Fibroblast of pulmonary artery (primary cell): ENCODE results near the gene ELMOD3.

Experiments
- DNase-seq: peaks from one replicate; pipeline ENCODE4 v3.0.0-alpha.2; 2010; ENCODE audit warnings: low read depth
- H3K4me3 ChIP-seq: replicated peaks from 2 replicates; pipeline ENCODE4 v1.5.1; 2011; ENCODE audit warnings: low read depth, mild to moderate bottlenecking, control low read depth, low read length, moderate library complexity
- TF ChIP-seq, protein P1 (sequence below): IDR thresholded peaks from 2 replicates; pipeline ENCODE4 v1.5.1; 2011; ENCODE audit warnings: mild to moderate bottlenecking, control low read depth, low read length, inconsistent platforms; ENCODE audit errors: missing control alignments

ELMOD3 gene

DNA sequence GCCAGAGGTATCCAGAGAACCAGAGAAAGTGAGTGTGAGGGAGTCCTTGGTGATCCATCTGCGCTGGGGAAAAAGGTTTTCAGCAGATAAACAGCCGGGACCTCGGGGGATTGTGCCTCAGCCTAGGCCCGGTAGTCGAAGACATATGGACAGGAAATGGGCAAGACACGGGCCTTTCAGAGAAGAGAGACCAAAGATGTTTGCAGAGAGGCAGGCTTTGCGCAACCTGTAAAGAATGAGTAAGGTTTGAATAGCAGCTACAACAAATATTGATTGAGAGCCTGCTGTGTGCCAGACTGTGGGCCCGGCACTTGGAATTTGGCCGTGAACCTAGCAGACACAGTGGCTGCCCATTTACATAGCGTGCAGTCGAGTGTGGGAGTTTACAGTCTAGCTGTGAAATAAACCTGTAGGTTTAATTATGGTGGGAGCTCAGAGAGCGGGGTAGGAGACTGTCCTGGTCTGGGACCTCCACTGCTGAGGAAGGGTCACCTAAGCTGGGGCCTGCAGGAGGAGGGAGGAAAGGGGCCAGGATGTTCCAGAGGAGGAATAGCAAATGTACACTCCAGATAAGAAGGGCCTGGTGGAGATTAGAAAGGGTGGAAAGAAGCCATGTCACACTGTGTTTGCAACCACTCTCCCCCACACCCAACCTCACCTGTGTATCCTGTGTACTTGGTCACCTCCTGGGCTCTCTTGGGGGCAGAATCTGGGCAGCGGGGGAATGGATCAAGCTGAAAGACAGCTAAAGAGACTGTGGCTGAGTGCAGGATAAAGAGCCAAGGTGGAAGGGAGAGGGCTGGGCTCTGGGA lies 66.9 kb downstream of the ELMOD3 start:
- DNase-seq: peak; percentile 60
- H3K4me3 ChIP-seq: no peak overlapping the region
- TF ChIP-seq, protein P1, sequence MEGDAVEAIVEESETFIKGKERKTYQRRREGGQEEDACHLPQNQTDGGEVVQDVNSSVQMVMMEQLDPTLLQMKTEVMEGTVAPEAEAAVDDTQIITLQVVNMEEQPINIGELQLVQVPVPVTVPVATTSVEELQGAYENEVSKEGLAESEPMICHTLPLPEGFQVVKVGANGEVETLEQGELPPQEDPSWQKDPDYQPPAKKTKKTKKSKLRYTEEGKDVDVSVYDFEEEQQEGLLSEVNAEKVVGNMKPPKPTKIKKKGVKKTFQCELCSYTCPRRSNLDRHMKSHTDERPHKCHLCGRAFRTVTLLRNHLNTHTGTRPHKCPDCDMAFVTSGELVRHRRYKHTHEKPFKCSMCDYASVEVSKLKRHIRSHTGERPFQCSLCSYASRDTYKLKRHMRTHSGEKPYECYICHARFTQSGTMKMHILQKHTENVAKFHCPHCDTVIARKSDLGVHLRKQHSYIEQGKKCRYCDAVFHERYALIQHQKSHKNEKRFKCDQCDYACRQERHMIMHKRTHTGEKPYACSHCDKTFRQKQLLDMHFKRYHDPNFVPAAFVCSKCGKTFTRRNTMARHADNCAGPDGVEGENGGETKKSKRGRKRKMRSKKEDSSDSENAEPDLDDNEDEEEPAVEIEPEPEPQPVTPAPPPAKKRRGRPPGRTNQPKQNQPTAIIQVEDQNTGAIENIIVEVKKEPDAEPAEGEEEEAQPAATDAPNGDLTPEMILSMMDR: no peak

DNA sequence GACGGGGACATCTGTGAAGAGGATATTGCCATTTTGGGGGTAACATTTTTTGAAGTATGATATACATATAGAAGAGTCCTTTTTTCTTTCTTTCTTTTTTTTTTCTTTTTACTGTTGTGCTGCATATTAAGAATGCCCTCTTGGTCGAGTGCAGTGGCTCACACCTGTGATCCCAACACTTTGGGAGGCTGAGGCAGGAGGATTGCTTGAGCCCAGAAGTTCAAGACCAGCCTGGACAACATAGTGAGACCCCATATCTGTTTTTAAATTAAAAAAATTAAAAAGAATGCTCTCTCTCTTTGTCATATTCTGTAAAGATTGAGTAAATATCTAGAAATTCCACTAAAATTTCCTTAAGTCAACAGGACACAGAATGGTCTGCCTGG lies 67.5 kb downstream of the ELMOD3 start:
- no peak overlapping the region for H3K4me3 ChIP-seq
- no peak for DNase-seq
- TF ChIP-seq, protein P1: no peak

DNA sequence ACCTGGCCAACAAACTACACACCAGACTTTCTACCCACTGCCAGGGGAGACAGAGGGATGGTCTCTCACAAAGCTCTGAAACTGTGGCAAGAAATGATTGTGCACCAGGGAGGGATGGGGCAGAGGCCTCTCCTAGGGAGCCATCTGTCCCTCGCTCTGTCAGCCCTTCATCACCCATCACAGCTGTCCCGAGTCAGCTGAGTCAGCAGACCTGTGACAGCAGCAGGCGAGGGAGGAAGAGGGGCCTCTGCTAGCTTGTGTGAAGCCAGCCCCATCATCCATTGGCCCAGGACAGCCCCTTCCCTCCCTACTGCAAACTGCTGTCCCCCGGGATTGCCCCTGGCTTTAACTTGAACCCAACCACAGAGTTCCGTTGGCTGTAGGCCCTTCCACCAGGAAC lies 69.0 kb downstream of the ELMOD3 start:
- no peak overlapping the region for H3K4me3 ChIP-seq
- TF ChIP-seq, protein P1: no peak
- DNase-seq: no peak

DNA sequence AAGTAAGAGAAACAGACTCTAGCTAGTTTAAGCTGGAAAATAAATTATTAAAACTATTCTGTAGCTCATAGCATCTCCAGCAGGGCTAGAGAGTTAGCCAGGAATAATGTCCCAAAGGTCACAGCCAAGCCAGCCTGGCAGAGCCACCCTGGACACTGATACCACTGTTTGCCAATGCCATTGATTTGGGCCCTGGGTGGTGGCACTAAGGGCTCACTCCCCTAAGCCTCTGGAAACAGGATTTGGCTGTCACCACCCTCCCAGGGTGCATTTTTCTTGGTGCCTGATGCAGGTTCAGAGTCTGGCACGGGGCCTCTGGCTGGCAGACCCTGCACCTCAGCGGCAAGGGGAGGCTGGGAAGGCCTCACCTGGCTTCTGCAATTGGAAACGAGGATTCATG lies 71.0 kb downstream of the ELMOD3 start:
- H3K4me3 ChIP-seq: no peak overlapping the region
- DNase-seq: no peak
- TF ChIP-seq, protein P1: no peak

DNA sequence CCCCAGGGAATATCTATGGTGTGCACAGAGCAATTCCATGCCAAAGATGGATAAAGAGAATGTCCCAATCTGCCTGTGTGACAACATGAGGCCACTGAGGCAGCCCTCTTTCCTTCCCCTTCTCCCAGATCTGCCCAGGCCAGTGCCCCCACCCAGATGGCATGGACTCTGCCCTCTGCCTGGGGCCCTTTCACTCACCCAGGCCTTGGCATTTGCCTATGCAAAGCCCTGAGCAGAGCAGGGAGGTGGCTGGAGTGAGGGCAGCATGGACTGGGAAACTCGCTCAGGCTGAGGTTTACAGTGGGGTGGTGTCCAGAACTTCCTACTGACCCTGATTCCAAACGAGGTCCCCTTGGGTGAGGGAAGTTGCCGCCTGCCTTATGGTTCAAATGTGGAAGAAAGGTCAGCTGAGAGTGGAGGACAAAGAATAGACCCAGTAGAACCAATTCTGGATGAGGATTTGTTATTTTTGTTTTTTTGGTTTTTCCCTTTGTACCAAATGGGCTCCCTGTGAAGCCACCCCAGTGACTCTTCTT lies 72.8 kb downstream of the ELMOD3 start:
- DNase-seq: no peak
- TF ChIP-seq, protein P1: no peak

DNA sequence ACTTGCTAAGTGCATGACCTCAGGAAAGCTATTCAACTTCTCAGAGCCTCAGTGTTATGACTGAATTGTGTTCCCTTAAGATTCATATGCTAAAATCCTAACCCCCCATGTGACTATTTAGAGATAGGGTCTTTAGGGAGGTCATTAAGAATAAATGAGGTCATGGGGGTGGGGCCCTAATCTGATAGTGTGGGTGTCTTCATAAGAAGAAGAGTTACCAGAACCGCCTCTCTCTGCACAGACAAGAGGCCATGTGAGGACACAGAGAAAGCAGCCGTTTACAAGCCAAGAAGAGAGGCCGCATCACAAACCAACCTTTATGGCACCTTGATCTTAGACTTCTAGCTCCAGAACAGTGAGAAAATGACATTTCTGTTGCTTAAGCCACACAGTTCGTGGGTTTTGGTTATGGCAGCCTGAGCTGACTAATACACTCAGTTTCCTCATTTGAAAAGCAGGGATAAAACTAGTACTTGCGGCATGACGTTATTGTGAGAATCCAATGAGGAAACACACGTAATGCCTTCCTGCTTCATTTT lies 73.8 kb downstream of the ELMOD3 start:
- DNase-seq: no peak
- no peak overlapping the region for H3K4me3 ChIP-seq
- TF ChIP-seq, protein P1: no peak

More for the DNA sequence above, 72.8 kb downstream of the ELMOD3 start:
- H3K4me3 ChIP-seq: no peak overlapping the region
